Fibroblast of lung (primary cell): Measurements from ENCODE around the gene DTYMK.

Source experiments
- CTCF ChIP-seq, 2 donors: IDR thresholded peaks in 1 of 2; conservative IDR thresholded peaks in 1 of 2; 1 replicate in 1 of 2; 2 replicates in 1 of 2; pipeline ENCODE4 v1.5.1; 2011 to 2012; ENCODE audit warnings: low read length in 2 of 2, control low read depth in 1 of 2, inconsistent platforms in 1 of 2, low read depth in 1 of 2, mild to moderate bottlenecking in 1 of 2
- EZH2 ChIP-seq: IDR thresholded peaks from 2 replicates; pipeline ENCODE4 v1.5.1; 2012; ENCODE audit warnings: low read length, control low read depth, mild to moderate bottlenecking; ENCODE audit errors: missing control alignments

- TF ChIP-seq CTCF (conservative IDR thresholded peaks at IDR 0.05 in 1 of 2, IDR thresholded peaks at IDR 0.05 in 1 of 2; ENCODE audit: low read depth in 1 of 2, low read length in 2 of 2) (no peak), EZH2 (no peak)
Measured at GRCh38 chr2:241721852-241722251, 35.2 kb upstream of the DTYMK start.
